GM23338 (cell line): ENCODE results near the gene AFF3. TPM values are rescaled to one million over a fixed set of nuclear protein-coding genes. Genes with fewer than 3 reads are reported as not detected.
"Not testable (repeated sequence)": the region's sequence is repeated elsewhere in the genome, so short reads cannot be mapped to it uniquely, and the experiment has no call there.

ENCODE experiments used
- ATAC-seq: fragments of 200-7000 bp; cut with Tn5 transposase; 3 replicates; pipeline ENCODE4 v1.9.1; 2020
- DNase-seq: peaks from one replicate; pipeline ENCODE4 v3.0.0-alpha.2; 2015; ENCODE audit warnings: low spot score
- H2AFZ ChIP-seq: fragments of 200-600 bp; sonication (generic); 2 replicates; pipeline ENCODE4 v1.8.0; 2016; ENCODE audit warnings: antibody characterized with exemption, mild to moderate bottlenecking, moderate library complexity
- H3F3A ChIP-seq: fragments of 200-600 bp; sonication (generic); replicated peaks from 2 replicates; pipeline ENCODE4 v1.8.0; 2017; ENCODE audit warnings: antibody characterized with exemption, mixed run types, low read depth
- H3K27ac ChIP-seq: fragments of 200-600 bp; sonication (generic); 2 replicates; pipeline ENCODE4 v1.6.1; 2016; ENCODE audit warnings: low read depth
- H3K27me3 ChIP-seq: fragments of 200-600 bp; sonication (generic); 2 replicates; pipeline ENCODE4 v1.8.0; 2016; ENCODE audit warnings: mild to moderate bottlenecking, mixed run types, moderate library complexity; ENCODE audit not compliant: insufficient read depth
- H3K36me3 ChIP-seq: fragments of 200-600 bp; sonication (generic); 2 replicates; pipeline ENCODE4 v1.8.0; 2016; ENCODE audit warnings: mild to moderate bottlenecking; ENCODE audit not compliant: insufficient read depth
- H3K4me1 ChIP-seq: fragments of 200-600 bp; sonication (generic); 2 replicates; pipeline ENCODE4 v1.8.0; 2016; ENCODE audit warnings: mild to moderate bottlenecking, moderate library complexity; ENCODE audit not compliant: insufficient read depth
- H3K4me2 ChIP-seq: fragments of 200-600 bp; sonication (generic); 2 replicates; pipeline ENCODE4 v1.7.1; 2017; ENCODE audit warnings: mixed run types
- H3K4me3 ChIP-seq: fragments of 200-600 bp; sonication (generic); 2 replicates; pipeline ENCODE4 v1.6.1; 2016; ENCODE audit warnings: mixed run types
- H3K79me2 ChIP-seq: fragments of 200-600 bp; sonication (generic); replicated peaks from 2 replicates; pipeline ENCODE4 v1.8.0; 2017; ENCODE audit warnings: mild to moderate bottlenecking; ENCODE audit not compliant: insufficient read depth
- H3K9me2 ChIP-seq: fragments of 200-600 bp; sonication (generic); 2 replicates; pipeline ENCODE4 v1.8.0; 2017; ENCODE audit not compliant: insufficient read depth
- H4K20me1 ChIP-seq: fragments of 200-600 bp; sonication (generic); replicated peaks from 2 replicates; pipeline ENCODE4 v1.8.0; 2017; ENCODE audit warnings: mild to moderate bottlenecking; ENCODE audit not compliant: insufficient read depth
- H3K27ac Mint-ChIP-seq: 2 replicates; pipeline ENCODE4 v1.8.0; 2020; ENCODE audit warnings: inconsistent platforms, mild to moderate bottlenecking, moderate library complexity, mixed read lengths
- H3K27me3 Mint-ChIP-seq: 3 replicates; pipeline ENCODE4 v1.8.0; 2022; ENCODE audit warnings: low read depth, mild to moderate bottlenecking, moderate library complexity, mixed read lengths, inconsistent platforms; ENCODE audit not compliant: insufficient read depth, poor library complexity
- H3K36me3 Mint-ChIP-seq: 3 replicates; pipeline ENCODE4 v1.8.0; 2021; ENCODE audit warnings: low read depth, mild to moderate bottlenecking, inconsistent platforms, moderate library complexity, mixed read lengths
- H3K4me1 Mint-ChIP-seq: 3 replicates; pipeline ENCODE4 v1.8.0; 2020; ENCODE audit warnings: mild to moderate bottlenecking, inconsistent platforms, mixed read lengths
- H3K4me3 Mint-ChIP-seq: 3 replicates; pipeline ENCODE4 v1.8.0; 2021; ENCODE audit warnings: moderate library complexity, mild to moderate bottlenecking, inconsistent platforms, mixed read lengths
- H3K9me3 Mint-ChIP-seq: 3 replicates; pipeline ENCODE4 v1.8.0; 2020; ENCODE audit warnings: moderate library complexity, mild to moderate bottlenecking, inconsistent platforms, mixed read lengths
- CREB1 ChIP-seq: fragments of 250-450 bp; sonication (Bioruptor Pico); IDR thresholded peaks from 2 replicates; pipeline ENCODE4 v1.5.0; 2020; ENCODE audit warnings: low read depth, mild to moderate bottlenecking, moderate library complexity
- CTCF ChIP-seq, 2 experiments: fragments of 200-600 bp in 1 of 2; sonication (generic) in 1 of 2; conservative IDR thresholded peaks; 2 replicates each; pipeline versions ENCODE4 v1.5.1 to v1.6.1; 2016 to 2017; ENCODE audit warnings: antibody characterized with exemption in 2 of 2, low read depth in 2 of 2, mild to moderate bottlenecking in 2 of 2, moderate library complexity in 1 of 2
- EZH2 ChIP-seq: fragments of 200-600 bp; sonication (generic); IDR thresholded peaks from one replicate; pipeline ENCODE4 v1.8.0; 2017; ENCODE audit warnings: antibody characterized with exemption, mild to moderate bottlenecking, low read depth; ENCODE audit not compliant: unreplicated experiment
- EZH2phosphoT487 ChIP-seq: fragments of 200-600 bp; sonication (generic); IDR thresholded peaks from one replicate; pipeline ENCODE4 v1.8.1; 2018; ENCODE audit warnings: antibody characterized with exemption; ENCODE audit not compliant: unreplicated experiment
- JUNB ChIP-seq: IDR thresholded peaks from one replicate; pipeline ENCODE4 v1.6.1; 2016; ENCODE audit warnings: antibody characterized with exemption; ENCODE audit not compliant: unreplicated experiment
- NANOG ChIP-seq: IDR thresholded peaks from 2 replicates; pipeline ENCODE4 v1.6.1; 2016; ENCODE audit warnings: antibody characterized with exemption, borderline replicate concordance
- POLR2AphosphoS5 ChIP-seq: IDR thresholded peaks from 2 replicates; pipeline ENCODE4 v1.6.1; 2016; ENCODE audit warnings: antibody characterized with exemption, low read depth
- REST ChIP-seq: IDR thresholded peaks from one replicate; pipeline ENCODE4 v1.6.1; 2018; ENCODE audit warnings: antibody characterized with exemption; ENCODE audit not compliant: unreplicated experiment
- STAT1 ChIP-seq: IDR thresholded peaks from one replicate; pipeline ENCODE4 v1.6.1; 2016; ENCODE audit warnings: antibody characterized with exemption; ENCODE audit not compliant: unreplicated experiment
- ZNF331 ChIP-seq: fragments of 250-450 bp; sonication (Bioruptor Pico); IDR thresholded peaks from 2 replicates; pipeline ENCODE4 v1.5.0; 2020; ENCODE audit warnings: low read depth, mild to moderate bottlenecking, moderate library complexity
- polyA plus RNA-seq: library from polyadenylated mRNA; unstranded; fragments of >200 nt; fragmentation: Nextera tagmentation; extraction: Ambion mirVana; gene quantifications from 2 replicates; pipeline ENCODE4 v1.2.1, GENCODE V29; 2016
- total RNA-seq: library from RNA; depleted of rRNA; stranded (reverse); fragments of >200 nt; shearing (Covaris generic); gene quantifications from 2 replicates; pipeline ENCODE4 v1.2.3, GENCODE V29; 2014
- TF ChIP-seq, protein P1 (sequence below): IDR thresholded peaks from 2 replicates; pipeline ENCODE4 v1.6.1; 2016; ENCODE audit warnings: antibody characterized with exemption

AFF3 gene
- total and polyA plus RNA-seq, 2 experiments from 2014 or later: 0.73 to 1.4 TPM

GRCh38 chr2:99927690-99928207, 214.6 kb downstream of the AFF3 start:
- DNase-seq, H3K79me2 ChIP-seq, H3K27me3 Mint-ChIP-seq, H3F3A ChIP-seq, H3K9me3 Mint-ChIP-seq, H4K20me1 ChIP-seq, H3K9me2 ChIP-seq, H3K4me1 ChIP-seq, H2AFZ ChIP-seq, H3K4me3 Mint-ChIP-seq, H3K36me3 Mint-ChIP-seq, H3K27ac Mint-ChIP-seq, ATAC-seq, H3K4me1 Mint-ChIP-seq, H3K4me2 ChIP-seq, H3K36me3 ChIP-seq, H3K27me3 ChIP-seq, H3K27ac ChIP-seq, H3K4me3 ChIP-seq: not testable (repeated sequence)

GRCh38 chr2:99926986-99927385, 215.4 kb downstream of the AFF3 start:
- no peaks in the 10 kb centered on the region for H3K4me1 Mint-ChIP-seq
- Histone ChIP-seq H3K27ac (no peak overlapping the region), H3K79me2 (no peaks in the 10 kb centered on the region), H3F3A (no peaks in the 10 kb centered on the region), H3K36me3 (no peaks in the 10 kb centered on the region), H3K4me2 (no peak overlapping the region), H3K9me2 (no peaks in the 10 kb centered on the region), H2AFZ (no peak overlapping the region), H3K4me3 (no peak overlapping the region), H3K4me1 (no peaks in the 10 kb centered on the region), H3K27me3 (no peaks in the 10 kb centered on the region), H4K20me1 (no peaks in the 10 kb centered on the region)
- no peak for DNase-seq
- no peaks in the 10 kb centered on the region for H3K27me3 Mint-ChIP-seq
- ATAC-seq: no peak
- H3K4me3 Mint-ChIP-seq: no peak overlapping the region
- H3K27ac Mint-ChIP-seq: no peak overlapping the region
- H3K9me3 Mint-ChIP-seq: 0 out of 3 replicates have a peak, but pooled peaks cover under 1% of the 10 kb centered on the region
- 0 out of 3 replicates have a peak, but pooled peaks cover under 1% of the 10 kb centered on the region for H3K36me3 Mint-ChIP-seq
- no peak for TF ChIP-seq ZNF331 (CRISPR knock-in tag)
- no peak for TF ChIP-seq POLR2AphosphoS5
- TF ChIP-seq JUNB: no peak
- TF ChIP-seq REST: no peak
- no peak for TF ChIP-seq EZH2
- no peak for TF ChIP-seq NANOG
- TF ChIP-seq CTCF (conservative IDR thresholded peaks at IDR 0.05; ENCODE audit: low read depth in 2 of 2): no peak
- no peak for TF ChIP-seq CREB1
- no peak for TF ChIP-seq EZH2phosphoT487
- TF ChIP-seq STAT1: no peak
- TF ChIP-seq, protein P1, sequence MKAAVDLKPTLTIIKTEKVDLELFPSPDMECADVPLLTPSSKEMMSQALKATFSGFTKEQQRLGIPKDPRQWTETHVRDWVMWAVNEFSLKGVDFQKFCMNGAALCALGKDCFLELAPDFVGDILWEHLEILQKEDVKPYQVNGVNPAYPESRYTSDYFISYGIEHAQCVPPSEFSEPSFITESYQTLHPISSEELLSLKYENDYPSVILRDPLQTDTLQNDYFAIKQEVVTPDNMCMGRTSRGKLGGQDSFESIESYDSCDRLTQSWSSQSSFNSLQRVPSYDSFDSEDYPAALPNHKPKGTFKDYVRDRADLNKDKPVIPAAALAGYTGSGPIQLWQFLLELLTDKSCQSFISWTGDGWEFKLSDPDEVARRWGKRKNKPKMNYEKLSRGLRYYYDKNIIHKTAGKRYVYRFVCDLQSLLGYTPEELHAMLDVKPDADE: no peak
